RWPE2 (cell line): ENCODE measurements around the gene GPX3.
A peak's percentile ranks its signal among the peaks of the same experiment; 100 is the strongest.

Experiments
- ATAC-seq: fragments of 200-7000 bp; cut with Tn5 transposase; 3 replicates; pipeline ENCODE4 v1.9.1; 2021; ENCODE audit warnings: low read depth
- DNase-seq: peaks from one replicate; pipeline ENCODE4 v3.0.0-alpha.2; 2020; ENCODE audit warnings: low spot score
- H3K27ac ChIP-seq: fragments of 450-650 bp; 2 replicates; pipeline ENCODE4 v1.5.1; 2017; ENCODE audit warnings: mild to moderate bottlenecking; ENCODE audit not compliant: poor library complexity, severe bottlenecking
- H3K27me3 ChIP-seq: fragments of 250-450 bp; sonication (Bioruptor Pico); 2 replicates; pipeline ENCODE4 v1.5.1; 2021; ENCODE audit warnings: mild to moderate bottlenecking, moderate library complexity; ENCODE audit not compliant: insufficient read depth, poor library complexity, severe bottlenecking
- H3K36me3 ChIP-seq: fragments of 250-450 bp; sonication (Bioruptor Pico); 2 replicates; pipeline ENCODE4 v1.5.1; 2020; ENCODE audit warnings: low read depth, mild to moderate bottlenecking, moderate library complexity
- H3K4me1 ChIP-seq: fragments of 250-450 bp; sonication (Bioruptor Pico); 2 replicates; pipeline ENCODE4 v1.5.1; 2021; ENCODE audit warnings: mild to moderate bottlenecking, moderate library complexity; ENCODE audit not compliant: insufficient read depth, poor library complexity, severe bottlenecking
- H3K4me3 ChIP-seq: fragments of 250-450 bp; sonication (Bioruptor Pico); 2 replicates; pipeline ENCODE4 v1.5.1; 2021; ENCODE audit warnings: mild to moderate bottlenecking, moderate library complexity; ENCODE audit not compliant: severe bottlenecking
- H3K9me3 ChIP-seq: fragments of 250-450 bp; sonication (Bioruptor Pico); 2 replicates; pipeline ENCODE4 v1.5.1; 2021; ENCODE audit warnings: mild to moderate bottlenecking, moderate library complexity; ENCODE audit not compliant: severe bottlenecking
- CTCF ChIP-seq: fragments of 450-650 bp; IDR thresholded peaks from one replicate; pipeline ENCODE4 v1.5.1; 2017; ENCODE audit warnings: mild to moderate bottlenecking, moderate library complexity; ENCODE audit not compliant: poor library complexity, severe bottlenecking

The GPX3 gene

GRCh38 chr5:151018846-151019245 lies 1.5 kb upstream of the GPX3 start:
- Histone ChIP-seq H3K36me3 (no peaks in the 10 kb centered on the region), H3K27ac (no peak overlapping the region), H3K9me3 (no peaks in the 10 kb centered on the region), H3K27me3 (no peaks in the 10 kb centered on the region), H3K4me3 (no peak overlapping the region), H3K4me1 (peaks cover 23% of the 10 kb centered on the region)
- no peak for TF ChIP-seq CTCF
- ATAC-seq (no peak), DNase-seq (no peak)

- DNase-seq (no peak), ATAC-seq (no peak)
- H3K27me3 ChIP-seq = no peaks in the 10 kb centered on the region
- no peak for TF ChIP-seq CTCF
- H3K4me1 ChIP-seq = peaks cover 28% of the 10 kb centered on the region
- no peaks in the 10 kb centered on the region for H3K36me3 ChIP-seq
- no peak overlapping the region for H3K27ac ChIP-seq
- H3K9me3 ChIP-seq = no peaks in the 10 kb centered on the region
- H3K4me3 ChIP-seq = no peak overlapping the region
These were observed 1.1 kb upstream of the GPX3 start for GRCh38 chr5:151019331-151019730.

GRCh38 chr5:151021746-151022145 lies 1.4 kb downstream of the GPX3 start:
- DNase-seq (no peak), ATAC-seq (no peak)
- Histone ChIP-seq H3K4me1 (peaks cover 33% of the 10 kb centered on the region), H3K27me3 (no peaks in the 10 kb centered on the region), H3K36me3 (no peaks in the 10 kb centered on the region; the same call in 1 of the 2 replicates), H3K4me3 (no peak overlapping the region), H3K27ac (peak overlapping the region; percentile 66), H3K9me3 (no peaks in the 10 kb centered on the region)
- no peak for TF ChIP-seq CTCF

- Histone ChIP-seq H3K27ac (peak overlapping the region; percentile 66), H3K27me3 (no peaks in the 10 kb centered on the region), H3K9me3 (no peaks in the 10 kb centered on the region), H3K36me3 (no peaks in the 10 kb centered on the region; the same call in 1 of the 2 replicates), H3K4me1 (peaks cover 33% of the 10 kb centered on the region), H3K4me3 (no peak overlapping the region)
- peak; percentile 49 for ATAC-seq
- no peak for DNase-seq
- no peak for TF ChIP-seq CTCF
These were observed 2.2 kb downstream of the GPX3 start for GRCh38 chr5:151022511-151023018.

GRCh38 chr5:151023047-151023615 lies 2.7 kb downstream of the GPX3 start:
- Histone ChIP-seq H3K36me3 (peaks cover 3% of the 10 kb centered on the region), H3K27me3 (no peaks in the 10 kb centered on the region), H3K9me3 (no peaks in the 10 kb centered on the region), H3K27ac (peak overlapping the region; percentile 66), H3K4me1 (peaks cover 33% of the 10 kb centered on the region), H3K4me3 (no peak overlapping the region)
- TF ChIP-seq CTCF = no peak
- no peak for ATAC-seq
- no peak for DNase-seq
